Left ventricle myocardium inferior (tissue), 1 donor: ENCODE measurements around the gene SPATA2. TPM values are rescaled to one million over a fixed set of nuclear protein-coding genes. Genes with fewer than 3 reads are reported as not detected.
A peak's percentile ranks its signal among the peaks of the same experiment; 100 is the strongest.

ENCODE experiments used
- DNase-seq: peaks from one replicate; pipeline ENCODE4 v3.0.0-alpha.2; 2020
- H3K27ac ChIP-seq: fragments of 200-600 bp; replicated peaks from 2 replicates; pipeline ENCODE4 v1.8.0; 2021
- H3K27me3 ChIP-seq: fragments of 200-600 bp; 2 replicates; pipeline ENCODE4 v1.8.0; 2021; ENCODE audit warnings: low read depth
- H3K36me3 ChIP-seq: fragments of 200-600 bp; 2 replicates; pipeline ENCODE4 v1.8.0; 2021
- H3K4me1 ChIP-seq: fragments of 200-600 bp; 2 replicates; pipeline ENCODE4 v1.8.0; 2021
- H3K4me3 ChIP-seq: fragments of 200-600 bp; 2 replicates; pipeline ENCODE4 v1.8.0; 2021; ENCODE audit warnings: mild to moderate bottlenecking, moderate library complexity
- H3K9me3 ChIP-seq: fragments of 200-600 bp; replicated peaks from 2 replicates; pipeline ENCODE4 v1.8.0; 2021
- intact Hi-C: fragments of 100-400 bp; cut with micrococcal nuclease; formaldehyde crosslinking; loops from one replicate; pipeline ENCODE4 v1.11.0; 2022
- total RNA-seq: library from RNA; stranded (reverse); fragmentation: NEBNext Ultra II Directional; extraction: Animal tissue kit (Norgen Biotek cat#: 25700); gene quantifications from one replicate; pipeline ENCODE4 v1.2.1, GENCODE V29; 2021
- TF ChIP-seq, protein P1 (sequence below): fragments of 200-600 bp; IDR thresholded peaks from 2 replicates; pipeline ENCODE4 v1.8.0; 2021; ENCODE audit warnings: antibody characterized with exemption, mild to moderate bottlenecking, borderline replicate concordance
- donor health status: DM: no; HTN: yes; CAD: no; lungs with severe emphysema.

The SPATA2 gene
- total RNA-seq, 1 donor from 2014 or later, result 7.6 TPM

DNA sequence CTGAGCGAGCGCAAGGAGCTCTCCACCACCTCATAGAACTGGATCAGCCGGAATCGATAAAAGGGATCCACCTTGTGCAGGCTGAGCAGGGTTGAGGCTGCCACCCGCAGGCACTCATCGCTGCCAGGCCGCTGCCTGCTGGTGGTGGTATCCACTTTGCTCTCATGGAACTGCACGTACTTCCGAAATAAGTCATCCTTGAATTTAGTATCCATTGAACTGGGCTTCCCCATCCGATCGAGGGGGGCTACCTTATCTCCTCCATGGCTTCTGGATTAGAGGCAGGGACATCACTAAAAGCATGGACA is 7.1 kb downstream of the SPATA2 start:
- peaks cover 42% of the 10 kb centered on the region for H3K36me3 ChIP-seq
- intact Hi-C loops, result no loop called here
- DNase-seq, result no peak
- H3K27me3 ChIP-seq, result no peaks in the 10 kb centered on the region
- H3K4me3 ChIP-seq, result no peak overlapping the region
- H3K9me3 ChIP-seq, result no peaks in the 10 kb centered on the region
- peak overlapping the region; percentile 94 for H3K27ac ChIP-seq
- TF ChIP-seq, protein P1, sequence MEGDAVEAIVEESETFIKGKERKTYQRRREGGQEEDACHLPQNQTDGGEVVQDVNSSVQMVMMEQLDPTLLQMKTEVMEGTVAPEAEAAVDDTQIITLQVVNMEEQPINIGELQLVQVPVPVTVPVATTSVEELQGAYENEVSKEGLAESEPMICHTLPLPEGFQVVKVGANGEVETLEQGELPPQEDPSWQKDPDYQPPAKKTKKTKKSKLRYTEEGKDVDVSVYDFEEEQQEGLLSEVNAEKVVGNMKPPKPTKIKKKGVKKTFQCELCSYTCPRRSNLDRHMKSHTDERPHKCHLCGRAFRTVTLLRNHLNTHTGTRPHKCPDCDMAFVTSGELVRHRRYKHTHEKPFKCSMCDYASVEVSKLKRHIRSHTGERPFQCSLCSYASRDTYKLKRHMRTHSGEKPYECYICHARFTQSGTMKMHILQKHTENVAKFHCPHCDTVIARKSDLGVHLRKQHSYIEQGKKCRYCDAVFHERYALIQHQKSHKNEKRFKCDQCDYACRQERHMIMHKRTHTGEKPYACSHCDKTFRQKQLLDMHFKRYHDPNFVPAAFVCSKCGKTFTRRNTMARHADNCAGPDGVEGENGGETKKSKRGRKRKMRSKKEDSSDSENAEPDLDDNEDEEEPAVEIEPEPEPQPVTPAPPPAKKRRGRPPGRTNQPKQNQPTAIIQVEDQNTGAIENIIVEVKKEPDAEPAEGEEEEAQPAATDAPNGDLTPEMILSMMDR, result no peak
- peaks cover 70% of the 10 kb centered on the region for H3K4me1 ChIP-seq

DNA sequence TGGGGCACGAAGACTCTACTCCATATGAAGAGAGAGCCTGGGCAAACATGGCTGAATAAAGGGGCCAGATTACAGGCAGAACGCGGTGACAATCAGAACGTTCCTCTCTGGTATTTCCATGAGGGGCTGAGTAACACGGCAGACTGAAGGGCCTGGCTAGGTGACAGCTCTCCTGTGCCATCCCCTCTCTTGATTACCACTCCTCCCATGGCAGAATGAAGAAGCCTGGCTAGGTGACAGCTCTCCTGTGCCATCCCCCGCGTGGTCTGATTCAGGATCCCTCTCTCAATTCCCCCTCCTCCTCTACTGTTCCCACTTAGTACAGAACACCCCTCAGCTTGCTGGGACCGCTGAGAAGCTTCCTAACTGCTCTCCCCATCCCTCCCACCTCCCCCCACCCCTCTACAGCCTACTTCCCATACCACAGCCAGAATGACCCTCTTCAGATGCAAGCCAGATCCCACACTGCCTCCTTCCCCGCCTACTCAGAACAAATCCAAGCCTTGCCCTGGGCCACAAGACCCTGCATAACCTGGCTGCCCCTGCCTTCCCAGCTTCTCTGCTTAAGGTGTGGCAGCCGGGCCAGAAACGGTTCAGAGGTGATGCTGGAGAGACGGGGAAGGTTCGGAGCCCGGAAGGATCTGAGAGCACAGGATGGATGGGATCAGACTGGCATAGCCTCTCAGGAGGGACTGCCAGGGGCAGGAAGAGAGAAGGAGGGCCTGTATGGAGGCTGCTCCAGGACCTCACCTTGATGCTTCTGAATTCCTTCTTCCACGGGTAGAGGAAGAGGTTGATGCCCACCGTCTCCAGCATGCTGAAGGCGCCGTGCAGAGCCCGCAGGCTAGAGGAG is 7.7 kb downstream of the SPATA2 start:
- H3K4me3 ChIP-seq, result no peak overlapping the region
- peak overlapping the region; percentile 94 for H3K27ac ChIP-seq
- no peak for DNase-seq
- no peaks in the 10 kb centered on the region for H3K9me3 ChIP-seq
- H3K36me3 ChIP-seq, result peaks cover 42% of the 10 kb centered on the region
- H3K27me3 ChIP-seq, result no peaks in the 10 kb centered on the region
- peaks cover 64% of the 10 kb centered on the region for H3K4me1 ChIP-seq
- TF ChIP-seq, protein P1, result no peak
- intact Hi-C loops, result no loop called here

DNA sequence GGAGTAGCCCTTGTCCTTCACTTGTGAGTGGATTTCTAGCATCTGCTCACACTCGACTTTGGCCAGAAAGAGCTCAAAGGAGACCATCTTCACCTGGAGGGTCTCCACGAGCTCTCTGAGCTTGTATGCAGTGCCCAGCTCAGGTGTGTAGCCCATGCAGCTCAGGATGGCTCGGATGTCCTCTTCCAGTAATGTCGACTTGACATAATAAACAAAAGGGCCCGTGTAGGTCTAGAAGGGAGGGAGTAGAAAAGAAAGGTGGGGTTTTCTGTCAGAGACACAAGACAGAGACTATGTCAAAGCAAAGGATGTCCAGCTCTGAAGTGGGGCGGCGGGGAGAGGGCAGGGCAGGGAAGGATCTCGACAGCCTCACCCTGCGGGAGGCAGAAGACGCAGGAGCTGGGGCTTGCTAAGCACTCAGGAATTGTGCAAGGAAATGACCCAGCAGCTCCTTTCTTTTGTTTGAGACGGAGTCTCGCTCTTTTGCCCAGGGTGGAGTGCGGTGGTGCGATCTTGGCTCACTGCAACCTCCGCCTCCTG is 8.6 kb downstream of the SPATA2 start:
- intact Hi-C loops, result no loop called here
- H3K4me1 ChIP-seq, result peaks cover 56% of the 10 kb centered on the region
- H3K27me3 ChIP-seq, result no peaks in the 10 kb centered on the region
- no peaks in the 10 kb centered on the region for H3K9me3 ChIP-seq
- H3K27ac ChIP-seq, result peak overlapping the region; percentile 94
- TF ChIP-seq, protein P1, result no peak
- no peak for DNase-seq
- no peak overlapping the region for H3K4me3 ChIP-seq
- H3K36me3 ChIP-seq, result peaks cover 42% of the 10 kb centered on the region

DNA sequence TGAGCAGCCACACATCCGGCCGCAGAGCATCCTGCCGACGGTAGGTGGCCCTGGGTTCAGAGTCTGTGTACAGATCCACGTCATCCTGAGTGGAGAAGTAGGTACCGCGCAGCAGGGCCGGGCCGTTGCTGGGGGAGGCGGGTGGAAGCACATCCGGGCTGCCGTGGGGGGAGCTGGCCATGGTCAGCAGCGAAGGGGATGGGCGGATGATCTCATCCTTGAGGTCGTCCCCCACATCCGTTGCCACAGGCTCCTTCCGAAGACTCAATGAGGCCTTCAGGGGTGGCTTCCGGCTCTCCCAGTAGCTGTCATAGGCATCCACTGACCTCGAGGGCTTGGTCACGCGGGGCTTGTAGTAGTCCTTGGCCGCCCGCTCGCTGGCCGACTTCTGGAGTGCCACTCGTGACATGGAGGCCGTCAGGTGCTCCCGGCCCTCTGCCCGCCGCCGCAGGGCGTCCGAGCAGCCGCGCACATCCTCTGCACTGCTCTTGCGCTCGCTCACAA is 9.2 kb downstream of the SPATA2 start:
- no peaks in the 10 kb centered on the region for H3K9me3 ChIP-seq
- no peak for DNase-seq
- TF ChIP-seq, protein P1, result no peak
- H3K4me3 ChIP-seq, result no peak overlapping the region
- H3K27ac ChIP-seq, result peak overlapping the region; percentile 94
- peaks cover 42% of the 10 kb centered on the region for H3K36me3 ChIP-seq
- intact Hi-C loops, result no loop called here
- peaks cover 56% of the 10 kb centered on the region for H3K4me1 ChIP-seq
- H3K27me3 ChIP-seq, result no peaks in the 10 kb centered on the region

DNA sequence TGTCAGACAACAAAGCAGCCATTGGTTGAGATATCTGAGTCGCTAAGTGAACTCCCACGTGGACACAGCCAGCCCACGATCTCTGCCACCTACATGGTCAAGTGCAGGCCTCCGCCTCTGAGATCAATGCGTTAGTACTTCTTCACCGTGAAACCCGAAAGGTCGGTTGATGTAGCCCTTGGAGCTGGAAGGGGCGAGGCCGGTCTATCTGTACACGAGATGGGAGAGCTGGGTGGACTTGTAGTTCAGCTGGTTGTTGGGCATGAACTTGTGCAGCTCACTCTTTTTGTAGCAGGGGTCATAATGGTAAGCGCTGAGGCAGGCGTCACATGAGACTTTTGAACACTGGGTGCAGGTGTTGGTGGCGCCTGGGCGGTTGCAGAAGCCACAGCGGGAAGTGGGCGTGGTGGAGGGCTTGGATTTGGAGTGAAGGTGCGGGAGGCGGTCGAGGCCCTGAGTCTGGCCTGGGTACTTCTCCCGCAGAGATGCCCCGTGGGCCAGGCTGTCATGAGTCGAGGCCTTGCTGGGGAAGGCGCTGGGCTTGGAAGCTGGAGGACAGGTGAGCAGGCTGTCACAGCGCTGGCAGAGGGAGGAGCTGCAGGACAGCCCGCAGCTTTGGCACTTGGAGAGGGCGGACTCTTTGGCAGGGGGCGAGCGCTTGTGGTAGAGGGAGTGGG is 9.8 kb downstream of the SPATA2 start:
- intact Hi-C loops, result no loop called here
- Histone ChIP-seq H3K36me3 (peaks cover 42% of the 10 kb centered on the region), H3K4me3 (no peak overlapping the region), H3K27me3 (no peaks in the 10 kb centered on the region), H3K27ac (peak overlapping the region; percentile 94), H3K4me1 (peaks cover 51% of the 10 kb centered on the region), H3K9me3 (no peaks in the 10 kb centered on the region)
- no peak for DNase-seq
- TF ChIP-seq, protein P1, result no peak
